ENCODE measurements around the gene RASGRP3. TPM values are rescaled to one million over a fixed set of nuclear protein-coding genes. Genes with fewer than 3 reads are reported as not detected.

Gene RASGRP3
- total and polyA plus RNA-seq, 7 experiments from 2014 or later: 1.4 to 14.2 (median 3.1) TPM

GRCh38 chr2:33500177-33500576 is 23.7 kb downstream of the RASGRP3 start:
- no peak overlapping the region for H3K27ac Mint-ChIP-seq
- peaks cover 0 to 9% (median 0%) of the 10 kb centered on the region in 11 donors for H3K9me3 Mint-ChIP-seq
- DNase-seq: no peak
- Histone ChIP-seq H3K27ac (ENCODE audit: low read depth, low read length) (no peak overlapping the region), H3K36me3 (ENCODE audit: control insufficient read depth in 2 of 3, insufficient read depth in 3 of 3, low read length in 3 of 3) (no peaks in the 10 kb centered on the region), H3K4me1 (ENCODE audit: control insufficient read depth in 2 of 2, insufficient read depth in 2 of 2, low read length in 2 of 2) (peaks cover 0 to 26% of the 10 kb centered on the region in 2 donors), H3K4me3 (ENCODE audit: low read length) (no peak overlapping the region), H3K27me3 (ENCODE audit: control insufficient read depth in 2 of 2, insufficient read depth in 2 of 2, low read length in 2 of 2) (no peaks in the 10 kb centered on the region), H3K9me3 (ENCODE audit: control insufficient read depth in 2 of 3, low read length in 3 of 3) (no peaks in the 10 kb centered on the region)
- H3K4me3 Mint-ChIP-seq: no peak overlapping the region
- POLR2A ChIA-PET: interaction anchor here (1.2 kb wide), 1 partner anchor 24 kb away, joined by 3 read pairs; the partner anchor contains the start of gene RASGRP3
- ATAC-seq: no peak
- H3K4me1 Mint-ChIP-seq: peaks cover 0 to 31% (median 14%) of the 10 kb centered on the region in 7 donors
- CTCF ChIA-PET: no interaction called here
- peaks cover 0 to 5% (median 0%) of the 10 kb centered on the region in 5 donors for H3K27me3 Mint-ChIP-seq
- intact Hi-C loops (cut with micrococcal nuclease): no loop called here
- peaks cover 0 to 25% (median 0%) of the 10 kb centered on the region in 5 donors for H3K36me3 Mint-ChIP-seq

GRCh38 chr2:33502025-33502424 is 25.6 kb downstream of the RASGRP3 start:
- Histone ChIP-seq H3K36me3 (ENCODE audit: control insufficient read depth in 2 of 3, insufficient read depth in 3 of 3, low read length in 3 of 3) (no peaks in the 10 kb centered on the region), H3K27ac (ENCODE audit: low read depth, low read length) (no peak overlapping the region), H3K4me3 (ENCODE audit: low read length) (no peak overlapping the region), H3K27me3 (ENCODE audit: control insufficient read depth in 2 of 2, insufficient read depth in 2 of 2, low read length in 2 of 2) (no peaks in the 10 kb centered on the region), H3K9me3 (ENCODE audit: control insufficient read depth in 2 of 3, low read length in 3 of 3) (no peaks in the 10 kb centered on the region), H3K4me1 (ENCODE audit: control insufficient read depth in 2 of 2, insufficient read depth in 2 of 2, low read length in 2 of 2) (peaks cover 0 to 16% of the 10 kb centered on the region in 2 donors)
- peak; percentile 53 for ATAC-seq
- Mint-ChIP-seq H3K9me3 (peaks cover 0 to 9% (median 0%) of the 10 kb centered on the region in 11 donors), H3K4me1 (peaks cover 0 to 26% (median 10%) of the 10 kb centered on the region in 7 donors), H3K4me3 (no peak overlapping the region), H3K27me3 (peaks cover 0 to 5% (median 0%) of the 10 kb centered on the region in 5 donors), H3K27ac (no peak overlapping the region), H3K36me3 (peaks cover 0 to 23% (median 0%) of the 10 kb centered on the region in 5 donors)
- DNase-seq: no peak
- intact Hi-C loops (cut with micrococcal nuclease): no loop called here
- POLR2A ChIA-PET: no interaction called here
- CTCF ChIA-PET: no interaction called here

GRCh38 chr2:33503002-33503401 is 26.6 kb downstream of the RASGRP3 start:
- Mint-ChIP-seq H3K36me3 (peaks cover 0 to 23% (median 0%) of the 10 kb centered on the region in 5 donors), H3K4me1 (peaks cover 0 to 19% (median 5%) of the 10 kb centered on the region in 7 donors), H3K9me3 (peaks cover 0 to 9% (median 0%) of the 10 kb centered on the region in 11 donors), H3K27me3 (peaks cover 0 to 5% (median 0%) of the 10 kb centered on the region in 5 donors), H3K27ac (no peak overlapping the region), H3K4me3 (no peak overlapping the region)
- Histone ChIP-seq H3K4me1 (ENCODE audit: control insufficient read depth in 2 of 2, insufficient read depth in 2 of 2, low read length in 2 of 2) (peaks cover 0 to 7% of the 10 kb centered on the region in 2 donors), H3K9me3 (ENCODE audit: control insufficient read depth in 2 of 3, low read length in 3 of 3) (no peaks in the 10 kb centered on the region), H3K36me3 (ENCODE audit: control insufficient read depth in 2 of 3, insufficient read depth in 3 of 3, low read length in 3 of 3) (no peaks in the 10 kb centered on the region), H3K27me3 (ENCODE audit: control insufficient read depth in 2 of 2, insufficient read depth in 2 of 2, low read length in 2 of 2) (no peaks in the 10 kb centered on the region), H3K27ac (ENCODE audit: low read depth, low read length) (no peak overlapping the region), H3K4me3 (ENCODE audit: low read length) (no peak overlapping the region)
- intact Hi-C loops (cut with micrococcal nuclease): no loop called here
- DNase-seq (no peak), ATAC-seq (no peak)
- POLR2A ChIA-PET: no interaction called here
- CTCF ChIA-PET: no interaction called here

- H3K4me3 ChIP-seq (ENCODE audit: low read length): no peak overlapping the region
- H3K9me3 ChIP-seq (ENCODE audit: control insufficient read depth in 2 of 3, low read length in 3 of 3): no peaks in the 10 kb centered on the region
- H3K27ac ChIP-seq (ENCODE audit: low read depth, low read length): no peak overlapping the region
- H3K4me3 Mint-ChIP-seq: no peak overlapping the region
- H3K27me3 ChIP-seq (ENCODE audit: control insufficient read depth in 2 of 2, insufficient read depth in 2 of 2, low read length in 2 of 2): no peaks in the 10 kb centered on the region
- no peaks in the 10 kb centered on the region for H3K36me3 ChIP-seq (ENCODE audit: control insufficient read depth in 2 of 3, insufficient read depth in 3 of 3, low read length in 3 of 3)
- peaks cover 0 to 6% (median 0%) of the 10 kb centered on the region in 5 donors for H3K36me3 Mint-ChIP-seq
- ChIA-PET CTCF (no interaction called here), POLR2A (no interaction called here)
- H3K9me3 Mint-ChIP-seq: peaks cover 0 to 2% (median 0%) of the 10 kb centered on the region in 11 donors
- no peaks in the 10 kb centered on the region for H3K4me1 ChIP-seq (ENCODE audit: control insufficient read depth in 2 of 2, insufficient read depth in 2 of 2, low read length in 2 of 2)
- H3K27me3 Mint-ChIP-seq: peaks cover 0 to 5% (median 0%) of the 10 kb centered on the region in 5 donors
- peaks cover 0 to 7% (median 0%) of the 10 kb centered on the region in 7 donors for H3K4me1 Mint-ChIP-seq
- DNase-seq: no peak
- no peak overlapping the region for H3K27ac Mint-ChIP-seq
- intact Hi-C loops (cut with micrococcal nuclease): no loop called here
- ATAC-seq: no peak
These were observed 29.5 kb downstream of the RASGRP3 start for GRCh38 chr2:33505966-33506365.

- CTCF ChIA-PET: interaction anchor here (0.6 kb wide), 1 partner anchor 116 kb away, joined by 7 read pairs; no protein-coding TSS in a partner anchor
- Histone ChIP-seq H3K9me3 (ENCODE audit: control insufficient read depth in 2 of 3, low read length in 3 of 3) (no peaks in the 10 kb centered on the region), H3K27ac (ENCODE audit: low read depth, low read length) (no peak overlapping the region), H3K4me1 (ENCODE audit: control insufficient read depth in 2 of 2, insufficient read depth in 2 of 2, low read length in 2 of 2) (no peaks in the 10 kb centered on the region), H3K36me3 (ENCODE audit: control insufficient read depth in 2 of 3, insufficient read depth in 3 of 3, low read length in 3 of 3) (no peaks in the 10 kb centered on the region), H3K27me3 (ENCODE audit: control insufficient read depth in 2 of 2, insufficient read depth in 2 of 2, low read length in 2 of 2) (no peaks in the 10 kb centered on the region), H3K4me3 (ENCODE audit: low read length) (no peak overlapping the region)
- Mint-ChIP-seq H3K4me1 (no peaks in the 10 kb centered on the region), H3K27ac (no peak overlapping the region), H3K9me3 (peaks cover 0 to under 1% (median 0%) of the 10 kb centered on the region in 11 donors), H3K27me3 (no peaks in the 10 kb centered on the region), H3K36me3 (peaks cover 0 to 2% (median under 1%) of the 10 kb centered on the region in 5 donors), H3K4me3 (no peak overlapping the region)
- ATAC-seq (no peak), DNase-seq (no peak)
- intact Hi-C loops (cut with micrococcal nuclease): loop anchor here in 1 of 2 donors (2.0 kb wide), 1 partner anchor 15 kb away; no protein-coding TSS in a partner anchor
- POLR2A ChIA-PET: no interaction called here
These were observed 33.6 kb downstream of the RASGRP3 start for GRCh38 chr2:33509908-33510585.

GRCh38 chr2:33510586-33510968 is 34.1 kb downstream of the RASGRP3 start:
- no peaks in the 10 kb centered on the region for H3K27me3 ChIP-seq (ENCODE audit: control insufficient read depth in 2 of 2, insufficient read depth in 2 of 2, low read length in 2 of 2)
- Mint-ChIP-seq H3K4me1 (no peaks in the 10 kb centered on the region), H3K9me3 (peaks cover 0 to 3% (median 0%) of the 10 kb centered on the region in 11 donors), H3K36me3 (peaks cover 0 to 7% (median 6%) of the 10 kb centered on the region in 5 donors), H3K27ac (no peak overlapping the region), H3K4me3 (no peak overlapping the region), H3K27me3 (no peaks in the 10 kb centered on the region)
- H3K27ac ChIP-seq (ENCODE audit: low read depth, low read length): no peak overlapping the region
- ATAC-seq (no peak), DNase-seq (no peak)
- H3K9me3 ChIP-seq (ENCODE audit: control insufficient read depth in 2 of 3, low read length in 3 of 3): no peaks in the 10 kb centered on the region
- no peak overlapping the region for H3K4me3 ChIP-seq (ENCODE audit: low read length)
- ChIA-PET CTCF (no interaction called here), POLR2A (no interaction called here)
- intact Hi-C loops (cut with micrococcal nuclease): loop anchor here in 1 of 2 donors (2.0 kb wide), 1 partner anchor 16 kb away; no protein-coding TSS in a partner anchor
- no peaks in the 10 kb centered on the region for H3K4me1 ChIP-seq (ENCODE audit: control insufficient read depth in 2 of 2, insufficient read depth in 2 of 2, low read length in 2 of 2)
- peaks cover 0 to 3% (median 0%) of the 10 kb centered on the region in 3 experiments for H3K36me3 ChIP-seq (ENCODE audit: control insufficient read depth in 2 of 3, insufficient read depth in 3 of 3, low read length in 3 of 3)

Data from naive thymus-derived CD4-positive, alpha-beta T cell (primary cell).